Neural progenitor cell (in vitro differentiated cells): ENCODE results near the gene DCST2. TPM values are rescaled to one million over a fixed set of nuclear protein-coding genes. Genes with fewer than 3 reads are reported as not detected.

Experiments used
- DNase-seq: peaks from one replicate; pipeline ENCODE4 v3.0.0-alpha.2; 2016; ENCODE audit warnings: low spot score
- H2AFZ ChIP-seq: fragments of 200-600 bp; sonication (generic); replicated peaks from 2 replicates; pipeline ENCODE4 v1.6.1; 2016; ENCODE audit warnings: antibody characterized with exemption
- H3F3A ChIP-seq: fragments of 200-600 bp; sonication (generic); 2 replicates; pipeline ENCODE4 v1.6.1; 2016; ENCODE audit warnings: antibody characterized with exemption, low read depth
- H3K27ac ChIP-seq: fragments of 200-600 bp; sonication (generic); 2 replicates; pipeline ENCODE4 v1.5.1; 2016; ENCODE audit warnings: mild to moderate bottlenecking
- H3K27me3 ChIP-seq: fragments of 200-600 bp; sonication (generic); 2 replicates; pipeline ENCODE4 v1.6.1; 2016; ENCODE audit warnings: mild to moderate bottlenecking, moderate library complexity
- H3K36me3 ChIP-seq: fragments of 200-600 bp; sonication (generic); 2 replicates; pipeline ENCODE4 v1.5.1; 2016
- H3K4me1 ChIP-seq: fragments of 200-600 bp; sonication (generic); 2 replicates; pipeline ENCODE4 v1.6.1; 2016; ENCODE audit warnings: mixed run types
- H3K4me2 ChIP-seq: fragments of 200-600 bp; sonication (generic); 2 replicates; pipeline ENCODE4 v1.6.1; 2016
- H3K4me3 ChIP-seq: fragments of 200-600 bp; sonication (generic); 2 replicates; pipeline ENCODE4 v1.5.1; 2016
- H3K79me2 ChIP-seq: fragments of 200-600 bp; sonication (generic); 2 replicates; pipeline ENCODE4 v1.6.1; 2016; ENCODE audit warnings: low read depth
- H3K9ac ChIP-seq: fragments of 200-600 bp; sonication (generic); 2 replicates; pipeline ENCODE4 v1.6.1; 2016
- H3K9me3 ChIP-seq: fragments of 200-600 bp; sonication (generic); 2 replicates; pipeline ENCODE4 v1.5.1; 2016; ENCODE audit warnings: low read depth
- H4K20me1 ChIP-seq: fragments of 200-600 bp; sonication (generic); 2 replicates; pipeline ENCODE4 v1.6.1; 2016; ENCODE audit warnings: low read depth
- H3K27ac Mint-ChIP-seq: 3 replicates; pipeline ENCODE4 v1.8.0; 2021; ENCODE audit warnings: mixed read lengths
- H3K27me3 Mint-ChIP-seq: 2 replicates; pipeline ENCODE4 v1.8.0; 2022; ENCODE audit warnings: low read depth, mild to moderate bottlenecking, inconsistent platforms, moderate library complexity, mixed read lengths; ENCODE audit not compliant: insufficient read depth
- H3K36me3 Mint-ChIP-seq: 3 replicates; pipeline ENCODE4 v1.8.0; 2021; ENCODE audit warnings: mixed read lengths
- H3K4me1 Mint-ChIP-seq: 3 replicates; pipeline ENCODE4 v1.8.0; 2021; ENCODE audit warnings: mixed read lengths
- H3K4me3 Mint-ChIP-seq: 3 replicates; pipeline ENCODE4 v1.8.0; 2021; ENCODE audit warnings: mild to moderate bottlenecking, moderate library complexity, mixed read lengths
- H3K9me3 Mint-ChIP-seq: 3 replicates; pipeline ENCODE4 v1.8.0; 2020; ENCODE audit warnings: mixed read lengths
- EZH2 ChIP-seq: fragments of 200-600 bp; sonication (generic); IDR thresholded peaks from 2 replicates; pipeline ENCODE4 v1.6.1; 2017; ENCODE audit warnings: antibody characterized with exemption, mild to moderate bottlenecking, moderate library complexity
- EZH2phosphoT487 ChIP-seq: fragments of 200-600 bp; sonication (generic); IDR thresholded peaks from 2 replicates; pipeline ENCODE4 v1.6.1; 2017; ENCODE audit warnings: antibody characterized with exemption
- total RNA-seq: library from RNA; depleted of rRNA; stranded (reverse); fragments of >200 nt; gene quantifications from 2 replicates; pipeline ENCODE4 v1.2.3, GENCODE V29; 2015; ENCODE audit warnings: low replicate concordance
- TF ChIP-seq, protein P1 (sequence below): fragments of 200-600 bp; sonication (generic); IDR thresholded peaks from 2 replicates; pipeline ENCODE4 v1.5.1; 2017; ENCODE audit warnings: antibody characterized with exemption, mild to moderate bottlenecking

DCST2 gene
- total RNA-seq, 1 donor from 2014 or later, result 1.8 TPM

DNA sequence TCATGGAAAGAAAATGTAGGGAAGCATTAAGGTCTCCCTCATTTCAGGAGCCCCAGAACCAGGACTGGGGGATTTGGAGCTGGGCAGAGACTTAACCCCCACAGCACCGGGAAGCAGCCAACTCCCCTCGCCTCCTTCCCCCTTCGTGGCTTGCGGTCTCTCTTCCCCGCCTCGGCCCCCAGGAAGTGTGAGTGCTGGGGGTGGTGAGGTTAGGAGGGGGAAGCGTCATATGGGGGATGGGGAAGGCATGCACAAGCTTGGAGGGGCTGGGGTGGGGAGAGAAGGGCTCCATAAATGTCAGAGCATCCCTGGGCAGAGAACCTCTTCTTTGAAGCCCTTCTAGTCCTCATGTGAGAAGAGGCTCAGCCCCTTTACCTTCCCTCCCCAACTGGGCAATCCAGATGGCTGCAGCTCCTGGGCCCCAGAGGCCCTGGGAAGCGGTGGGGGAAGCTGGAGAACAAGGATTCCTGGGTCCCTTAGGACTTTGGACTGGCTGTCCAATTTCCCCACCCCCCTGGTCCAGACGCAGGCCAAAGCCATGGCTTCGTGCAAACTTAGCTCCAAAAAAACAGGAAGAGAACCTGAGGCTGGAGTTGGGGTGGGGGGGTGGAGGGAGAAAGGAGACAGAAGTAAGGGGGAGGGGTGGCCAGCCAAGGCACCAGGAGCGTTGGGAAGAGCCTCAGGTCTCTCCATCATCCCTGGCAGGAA, 23.2 kb downstream of the DCST2 start:
- Histone ChIP-seq H3K9ac (no peak overlapping the region), H3K4me3 (no peak overlapping the region), H3F3A (peaks cover 19% of the 10 kb centered on the region), H4K20me1 (no peaks in the 10 kb centered on the region), H3K4me2 (peak overlapping the region; percentile 61), H3K79me2 (peaks cover 26% of the 10 kb centered on the region), H3K36me3 (no peaks in the 10 kb centered on the region), H3K27me3 (no peaks in the 10 kb centered on the region), H3K27ac (peak overlapping the region; percentile 74), H3K9me3 (no peaks in the 10 kb centered on the region), H2AFZ (no peak overlapping the region), H3K4me1 (peaks cover 36% of the 10 kb centered on the region)
- TF ChIP-seq, protein P1, sequence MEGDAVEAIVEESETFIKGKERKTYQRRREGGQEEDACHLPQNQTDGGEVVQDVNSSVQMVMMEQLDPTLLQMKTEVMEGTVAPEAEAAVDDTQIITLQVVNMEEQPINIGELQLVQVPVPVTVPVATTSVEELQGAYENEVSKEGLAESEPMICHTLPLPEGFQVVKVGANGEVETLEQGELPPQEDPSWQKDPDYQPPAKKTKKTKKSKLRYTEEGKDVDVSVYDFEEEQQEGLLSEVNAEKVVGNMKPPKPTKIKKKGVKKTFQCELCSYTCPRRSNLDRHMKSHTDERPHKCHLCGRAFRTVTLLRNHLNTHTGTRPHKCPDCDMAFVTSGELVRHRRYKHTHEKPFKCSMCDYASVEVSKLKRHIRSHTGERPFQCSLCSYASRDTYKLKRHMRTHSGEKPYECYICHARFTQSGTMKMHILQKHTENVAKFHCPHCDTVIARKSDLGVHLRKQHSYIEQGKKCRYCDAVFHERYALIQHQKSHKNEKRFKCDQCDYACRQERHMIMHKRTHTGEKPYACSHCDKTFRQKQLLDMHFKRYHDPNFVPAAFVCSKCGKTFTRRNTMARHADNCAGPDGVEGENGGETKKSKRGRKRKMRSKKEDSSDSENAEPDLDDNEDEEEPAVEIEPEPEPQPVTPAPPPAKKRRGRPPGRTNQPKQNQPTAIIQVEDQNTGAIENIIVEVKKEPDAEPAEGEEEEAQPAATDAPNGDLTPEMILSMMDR, result no peak
- TF ChIP-seq EZH2, result no peak
- no peak for TF ChIP-seq EZH2phosphoT487
- peaks cover 2% of the 10 kb centered on the region for H3K27me3 Mint-ChIP-seq
- no peak overlapping the region for H3K4me3 Mint-ChIP-seq
- H3K36me3 Mint-ChIP-seq, result no peaks in the 10 kb centered on the region
- no peak overlapping the region for H3K27ac Mint-ChIP-seq
- peaks cover 20% of the 10 kb centered on the region for H3K4me1 Mint-ChIP-seq
- H3K9me3 Mint-ChIP-seq, result no peaks in the 10 kb centered on the region
- DNase-seq, result no peak

DNA sequence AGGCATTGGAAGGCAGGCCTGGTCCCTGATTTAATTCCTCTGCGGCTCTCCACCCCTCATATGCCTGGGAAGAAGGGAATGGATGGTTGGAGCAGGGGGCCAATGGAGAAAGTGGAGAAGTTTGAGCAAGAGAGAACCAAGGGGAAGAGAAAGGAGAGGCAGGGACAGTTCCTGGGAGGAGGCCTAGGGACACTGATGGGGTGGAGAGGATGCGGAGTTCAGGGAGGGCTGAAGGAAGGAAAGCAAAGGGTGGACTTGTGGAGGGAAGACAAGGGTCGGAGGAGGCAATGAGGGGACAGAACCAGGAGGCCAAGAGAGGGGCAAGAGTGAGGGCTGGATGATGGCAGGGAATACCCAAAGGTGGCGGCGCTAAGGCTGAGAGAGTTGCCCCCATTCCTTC, 23.8 kb downstream of the DCST2 start:
- Histone ChIP-seq H3K9ac (no peak overlapping the region), H3K27ac (no peak overlapping the region), H3K4me2 (no peak overlapping the region), H3K4me1 (peaks cover 36% of the 10 kb centered on the region), H3K9me3 (no peaks in the 10 kb centered on the region), H3K79me2 (peaks cover 32% of the 10 kb centered on the region), H3K27me3 (no peaks in the 10 kb centered on the region), H3K4me3 (no peak overlapping the region), H4K20me1 (no peaks in the 10 kb centered on the region), H3F3A (peaks cover 19% of the 10 kb centered on the region), H2AFZ (no peak overlapping the region), H3K36me3 (no peaks in the 10 kb centered on the region)
- Mint-ChIP-seq H3K4me1 (peaks cover 20% of the 10 kb centered on the region), H3K27ac (no peak overlapping the region), H3K9me3 (no peaks in the 10 kb centered on the region), H3K27me3 (peaks cover 2% of the 10 kb centered on the region), H3K36me3 (no peaks in the 10 kb centered on the region), H3K4me3 (no peak overlapping the region)
- TF ChIP-seq, protein P1, result no peak
- TF ChIP-seq EZH2phosphoT487, result no peak
- DNase-seq, result no peak

DNA sequence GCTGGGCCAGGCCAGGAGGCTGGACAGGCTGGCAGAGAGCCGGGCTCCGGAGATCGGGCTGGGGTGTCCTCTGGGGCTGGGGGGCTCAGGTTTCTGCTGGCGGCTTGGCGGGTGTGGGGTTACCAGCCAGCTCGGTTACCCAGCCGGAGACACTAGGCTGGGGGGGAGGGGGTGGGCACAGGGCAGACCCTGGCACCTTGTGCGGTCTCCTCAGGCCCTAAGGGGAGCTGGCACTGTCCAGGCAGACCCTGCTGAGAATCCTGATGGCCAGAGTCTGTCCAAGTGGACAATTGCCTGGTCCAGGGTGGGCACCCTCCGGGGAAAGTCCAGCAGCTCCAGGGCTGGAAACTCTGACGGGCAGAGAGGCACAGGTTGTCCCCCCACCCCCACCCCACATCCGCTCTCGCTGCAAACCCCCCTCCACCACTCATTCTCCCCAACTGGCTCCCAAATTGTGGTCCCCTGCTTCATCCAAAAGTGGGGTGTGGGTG, 24.3 kb downstream of the DCST2 start:
- no peaks in the 10 kb centered on the region for H3K36me3 ChIP-seq
- peaks cover 2% of the 10 kb centered on the region for H3K27me3 Mint-ChIP-seq
- no peak overlapping the region for H3K4me3 Mint-ChIP-seq
- no peaks in the 10 kb centered on the region for H3K9me3 ChIP-seq
- H3K4me1 ChIP-seq, result peaks cover 40% of the 10 kb centered on the region
- H3K9me3 Mint-ChIP-seq, result peaks cover 2% of the 10 kb centered on the region
- no peaks in the 10 kb centered on the region for H4K20me1 ChIP-seq
- TF ChIP-seq, protein P1, result no peak
- TF ChIP-seq EZH2 (no peak), EZH2phosphoT487 (no peak)
- no peak overlapping the region for H3K27ac Mint-ChIP-seq
- H2AFZ ChIP-seq, result no peak overlapping the region
- peak overlapping the region; percentile 65 for H3K4me2 ChIP-seq
- DNase-seq, result no peak
- no peak overlapping the region for H3K27ac ChIP-seq
- peaks cover 25% of the 10 kb centered on the region for H3K4me1 Mint-ChIP-seq
- H3K9ac ChIP-seq, result no peak overlapping the region
- no peaks in the 10 kb centered on the region for H3K27me3 ChIP-seq
- H3K4me3 ChIP-seq, result no peak overlapping the region
- peaks cover 37% of the 10 kb centered on the region for H3K79me2 ChIP-seq
- H3K36me3 Mint-ChIP-seq, result no peaks in the 10 kb centered on the region
- H3F3A ChIP-seq, result peaks cover 21% of the 10 kb centered on the region
